K562 (cell line): ENCODE measurements around the gene MARCO.
"Not testable (repeated sequence)": the region's sequence is repeated elsewhere in the genome, so short reads cannot be mapped to it uniquely, and the experiment has no call there.

ENCODE experiments used
- CHD7 ChIP-seq: fragments of 200-600 bp; sonication (generic); IDR thresholded peaks from one replicate; pipeline ENCODE4 v1.6.1; 2012; ENCODE audit warnings: mild to moderate bottlenecking, low read depth, low read length, inconsistent platforms
- CTCF ChIP-seq, 3 experiments: IDR thresholded peaks in 2 of 3; conservative IDR thresholded peaks in 1 of 3; 2 replicates each; pipeline ENCODE4 v1.5.1; 2011 to 2012; ENCODE audit warnings: low read length in 3 of 3, mild to moderate bottlenecking in 3 of 3, control low read depth in 2 of 3, improper control_type of control experiment in 1 of 3, inconsistent platforms in 1 of 3, low read depth in 1 of 3, mixed read lengths in 1 of 3, moderate library complexity in 1 of 3; ENCODE audit not compliant: insufficient read depth in 2 of 3
- EHMT2 ChIP-seq: fragments of 450-650 bp; IDR thresholded peaks from 2 replicates; pipeline ENCODE4 v1.6.1; 2018; ENCODE audit warnings: antibody characterized with exemption
- EP300 ChIP-seq: IDR thresholded peaks from 2 replicates; pipeline ENCODE4 v1.6.1; 2012; ENCODE audit warnings: low read length, improper control_type of control experiment
- ETS1 ChIP-seq: conservative IDR thresholded peaks from 2 replicates; pipeline ENCODE4 v1.6.1; 2011; ENCODE audit warnings: low read depth, mild to moderate bottlenecking, low read length; ENCODE audit not compliant: control insufficient read depth
- HMBOX1 ChIP-seq: sonication (generic); IDR thresholded peaks from 2 replicates; pipeline ENCODE4 v1.6.1; 2016
- MAFK ChIP-seq: IDR thresholded peaks from 2 replicates; pipeline ENCODE4 v1.6.1; 2011; ENCODE audit warnings: low read length, improper control_type of control experiment
- MYNN ChIP-seq, 2 experiments: sonication (generic); formaldehyde crosslinking in 1 of 2; IDR thresholded peaks; 2 replicates each; pipeline versions ENCODE4 v1.5.0 to v1.6.1; 2016 to 2020; ENCODE audit warnings: antibody characterized with exemption in 1 of 2, missing genetic modification reagents in 1 of 2
- PATZ1 ChIP-seq: fragments of 250-450 bp; sonication (Bioruptor Pico); IDR thresholded peaks from 2 replicates; pipeline ENCODE4 v1.5.0; 2020; ENCODE audit warnings: mild to moderate bottlenecking, borderline replicate concordance
- TEAD4 ChIP-seq, 2 experiments: sonication (generic) in 1 of 2; formaldehyde crosslinking in 1 of 2; IDR thresholded peaks; 2 replicates each; pipeline versions ENCODE4 v1.6.1 to v1.8.0; 2012 to 2022; ENCODE audit warnings: borderline replicate concordance in 1 of 2, inconsistent platforms in 1 of 2, low read length in 1 of 2, mild to moderate bottlenecking in 1 of 2, missing genetic modification reagents in 1 of 2
- ZNF24 ChIP-seq: fragments of 450-650 bp; IDR thresholded peaks from 2 replicates; pipeline ENCODE4 v1.6.1; 2016
- ZNF398 ChIP-seq: fragments of 250-450 bp; sonication (Bioruptor Pico); IDR thresholded peaks from 2 replicates; pipeline ENCODE4 v1.8.0; 2021; ENCODE audit warnings: moderate library complexity, mild to moderate bottlenecking, inconsistent platforms

- TF ChIP-seq TEAD4 (IDR thresholded peaks at IDR 0.05; ENCODE audit: low read length); TEAD4 (CRISPR knock-in tag; IDR thresholded peaks at IDR 0.05; ENCODE audit: borderline replicate concordance); ZNF24; PATZ1 (CRISPR knock-in tag); ETS1; MYNN (IDR thresholded peaks at IDR 0.05); MYNN (CRISPR knock-in tag; IDR thresholded peaks at IDR 0.05); EP300; HMBOX1; MAFK; ZNF398 (CRISPR knock-in tag); CHD7; CTCF (IDR thresholded peaks at IDR 0.05 in 2 of 3, conservative IDR thresholded peaks at IDR 0.05 in 1 of 3; ENCODE audit: insufficient read depth in 2 of 3, low read depth in 1 of 3, low read length in 3 of 3); EHMT2: not testable (repeated sequence)
These were observed 95.9 kb downstream of the MARCO start for GRCh38 chr2:119037922-119038321.
